Measurements from ENCODE around the gene ODC1. TPM values are rescaled to one million over a fixed set of nuclear protein-coding genes. Genes with fewer than 3 reads are reported as not detected.
"Not testable (repeated sequence)": the region's sequence is repeated elsewhere in the genome, so short reads cannot be mapped to it uniquely, and the experiment has no call there.

The ODC1 gene
- total RNA-seq, 1 donor from 2014 or later = 85.3 TPM

DNA sequence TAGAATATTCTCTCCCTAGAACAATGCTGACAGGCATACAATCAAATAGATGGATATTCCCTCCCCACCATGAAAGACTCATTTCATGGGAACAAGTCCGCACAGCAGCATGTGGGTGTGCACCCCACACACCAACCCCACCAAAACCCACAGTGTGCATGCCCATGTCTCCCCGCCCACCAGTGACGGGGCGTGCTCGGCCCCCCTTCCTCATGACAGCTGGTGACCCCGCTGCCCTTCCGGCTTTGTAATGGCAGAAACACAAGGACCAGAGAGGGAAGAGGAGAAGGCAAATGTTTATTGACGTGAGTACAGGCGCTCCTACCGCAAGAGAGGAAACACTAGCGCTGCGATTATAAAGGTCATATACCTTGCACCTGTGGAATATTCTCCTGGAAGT, 30.8 kb upstream of the ODC1 start:
- no peak for DNase-seq (ENCODE audit: low spot score)

- DNase-seq (ENCODE audit: low spot score) = no peak
Measured at GRCh38 chr2:10478298-10478625, 30.1 kb upstream of the ODC1 start.

GRCh38 chr2:10477443-10478297, 29.5 kb upstream of the ODC1 start:
- no peak for DNase-seq (ENCODE audit: low spot score)

- DNase-seq (ENCODE audit: low spot score) = no peak
Measured at GRCh38 chr2:10476723-10477442, 28.8 kb upstream of the ODC1 start.

DNA sequence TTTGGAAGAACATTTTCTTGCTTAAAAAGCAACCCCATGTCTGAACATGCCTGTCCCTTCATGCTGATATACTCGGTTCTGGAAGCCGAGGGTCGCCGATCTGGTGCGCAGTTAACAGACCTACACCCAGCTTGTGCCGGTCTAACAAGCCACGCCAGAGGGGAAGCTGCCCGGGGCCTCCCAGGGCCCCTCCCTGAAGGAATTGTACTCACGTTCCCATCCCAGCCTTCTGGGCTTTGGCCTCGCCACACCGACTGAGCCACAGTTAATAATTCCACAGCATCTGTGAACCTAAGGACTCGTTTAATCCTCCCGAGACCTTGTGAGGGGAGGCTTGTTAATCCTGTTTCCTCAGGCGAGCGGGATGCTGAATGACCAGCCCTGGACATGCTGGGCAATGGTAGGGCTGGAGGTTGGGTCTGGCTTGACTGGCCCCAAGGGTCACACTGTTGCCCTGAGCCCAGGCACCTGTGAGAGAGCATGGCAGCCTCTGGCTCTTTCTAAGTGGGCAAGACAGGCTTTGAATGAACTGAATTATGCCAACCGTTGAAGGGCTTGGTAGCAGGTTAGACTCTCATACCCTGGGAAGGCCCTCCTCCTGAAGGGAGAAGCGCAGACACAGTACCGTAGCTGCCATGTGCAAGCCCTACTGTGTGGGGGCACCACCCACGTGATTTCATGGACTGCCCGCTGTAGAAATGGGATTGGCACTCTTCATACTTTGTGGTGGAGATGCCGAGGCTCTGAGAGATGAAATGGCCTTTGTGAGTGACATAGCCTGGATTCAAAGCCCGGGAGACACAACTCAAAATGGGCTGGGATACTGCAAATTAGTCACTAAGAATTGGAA, 27.9 kb upstream of the ODC1 start:
- DNase-seq (ENCODE audit: low spot score) = no peak

- DNase-seq (ENCODE audit: low spot score) = no peak
Measured at GRCh38 chr2:10475221-10475722, 27.1 kb upstream of the ODC1 start.

DNA sequence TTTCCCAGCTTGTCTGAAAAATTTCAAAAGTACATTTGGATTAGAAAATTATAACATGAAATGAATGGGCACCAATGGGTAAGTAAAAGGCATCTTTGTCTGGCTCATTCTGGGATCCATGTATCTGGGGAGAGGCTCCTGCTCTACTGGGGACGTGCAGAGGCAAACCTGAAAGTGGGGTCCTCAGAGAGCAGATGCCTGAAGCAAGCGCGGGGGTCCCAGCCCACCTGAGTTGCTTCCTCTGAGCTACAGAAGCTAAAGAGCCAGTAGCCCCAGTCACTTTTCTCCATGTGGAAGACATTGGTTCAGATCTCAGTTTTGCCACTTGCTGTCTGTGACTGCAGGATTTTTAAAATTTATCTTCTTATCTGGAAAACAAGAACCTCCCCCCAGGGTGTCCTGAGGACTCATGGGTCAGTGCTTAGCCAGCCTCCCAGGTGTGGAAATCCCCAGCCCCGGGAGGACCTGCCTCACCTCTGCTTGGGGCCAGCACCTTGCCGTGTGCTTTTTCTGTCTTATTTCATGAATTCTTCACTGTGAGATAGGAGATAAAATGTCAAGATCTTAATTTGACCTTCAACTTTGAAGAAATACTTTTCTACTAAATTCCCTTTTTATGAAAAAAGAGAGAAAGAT, 25.1 kb upstream of the ODC1 start:
- DNase-seq (ENCODE audit: low spot score) = no peak

DNA sequence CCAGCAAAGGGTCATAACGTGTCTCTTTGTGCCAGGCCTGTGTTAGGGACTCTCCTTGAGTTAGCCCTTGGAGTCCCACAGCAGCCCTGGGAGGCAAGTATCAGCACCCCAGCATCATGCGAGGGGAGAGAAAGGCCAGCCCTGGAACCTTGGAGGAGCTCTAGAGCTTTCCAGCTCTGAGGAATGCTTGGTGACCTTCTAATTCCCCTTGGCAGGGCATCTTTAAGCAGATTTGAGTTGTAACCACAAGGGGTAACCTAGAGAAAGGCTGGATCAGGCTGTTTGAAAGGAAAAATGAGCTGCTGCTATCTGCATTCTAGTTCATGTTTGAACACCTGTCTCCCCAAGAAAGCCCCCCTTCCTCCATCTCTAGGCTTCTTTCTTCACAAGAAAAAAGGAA, 23.8 kb upstream of the ODC1 start:
- no peak for DNase-seq (ENCODE audit: low spot score)

DNA sequence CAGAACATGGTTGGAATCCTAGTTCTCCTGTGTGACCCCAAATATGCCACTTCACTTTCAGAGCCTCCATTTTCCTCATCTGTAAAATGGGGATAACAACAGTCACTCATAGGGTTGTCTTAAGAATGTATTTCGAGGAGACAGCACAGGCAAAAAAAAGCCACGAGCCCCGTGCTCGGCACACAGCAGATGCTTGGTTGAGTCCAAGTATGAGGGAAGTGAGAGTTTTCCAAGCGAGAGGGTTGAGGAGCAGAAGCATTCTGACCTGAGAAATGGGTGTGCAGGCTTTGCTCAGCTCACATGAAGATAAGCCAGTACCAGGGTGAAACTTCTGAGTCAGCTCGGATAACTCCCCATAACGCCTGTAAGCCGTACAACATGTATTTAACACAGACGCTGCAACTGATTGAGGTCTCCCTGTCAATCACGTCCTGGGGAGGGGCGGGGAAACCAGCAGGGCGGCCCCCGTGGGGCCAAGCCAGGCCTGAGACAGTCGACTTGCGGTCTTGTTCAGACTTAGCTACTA, 23.0 kb upstream of the ODC1 start:
- DNase-seq (ENCODE audit: low spot score) = no peak

GRCh38 chr2:10469955-10470608, 22.0 kb upstream of the ODC1 start:
- no peak for DNase-seq (ENCODE audit: low spot score)

- DNase-seq (ENCODE audit: low spot score) = no peak
Measured at GRCh38 chr2:10469301-10469700, 21.2 kb upstream of the ODC1 start.

- DNase-seq (ENCODE audit: low spot score) = no peak
Measured at GRCh38 chr2:10467401-10467800, 19.3 kb upstream of the ODC1 start.

- no peak for DNase-seq (ENCODE audit: low spot score)
Measured at GRCh38 chr2:10466801-10467200, 18.7 kb upstream of the ODC1 start.

DNA sequence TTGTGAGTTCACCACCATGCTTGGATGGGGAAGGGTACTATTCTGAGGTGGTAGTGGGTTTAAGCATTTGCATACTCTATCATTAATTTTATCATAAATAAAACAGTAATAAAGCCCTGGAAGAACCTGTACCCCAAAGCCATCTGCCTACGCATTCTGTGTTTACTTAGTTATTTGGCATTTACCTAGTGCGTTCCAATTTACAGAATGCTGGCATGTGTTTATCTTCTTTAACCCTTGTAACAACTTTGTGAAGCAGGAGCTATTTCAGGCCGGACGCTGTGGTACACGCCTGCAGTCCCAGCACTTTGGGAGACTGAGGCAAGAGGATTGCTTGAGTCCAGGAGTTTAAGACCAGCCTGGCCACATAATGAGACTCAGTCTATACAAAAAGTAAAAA, 17.8 kb upstream of the ODC1 start:
- no peak for DNase-seq (ENCODE audit: low spot score)

- DNase-seq (ENCODE audit: low spot score) = no peak
Measured at GRCh38 chr2:10462178-10463083, 14.3 kb upstream of the ODC1 start.

GRCh38 chr2:10460366-10460796, 12.3 kb upstream of the ODC1 start:
- no peak for DNase-seq (ENCODE audit: low spot score)

GRCh38 chr2:10457846-10458598, 9.9 kb upstream of the ODC1 start:
- no peak for DNase-seq (ENCODE audit: low spot score)

GRCh38 chr2:10457195-10457594, 9.1 kb upstream of the ODC1 start:
- DNase-seq (ENCODE audit: low spot score) = not testable (repeated sequence)

DNA sequence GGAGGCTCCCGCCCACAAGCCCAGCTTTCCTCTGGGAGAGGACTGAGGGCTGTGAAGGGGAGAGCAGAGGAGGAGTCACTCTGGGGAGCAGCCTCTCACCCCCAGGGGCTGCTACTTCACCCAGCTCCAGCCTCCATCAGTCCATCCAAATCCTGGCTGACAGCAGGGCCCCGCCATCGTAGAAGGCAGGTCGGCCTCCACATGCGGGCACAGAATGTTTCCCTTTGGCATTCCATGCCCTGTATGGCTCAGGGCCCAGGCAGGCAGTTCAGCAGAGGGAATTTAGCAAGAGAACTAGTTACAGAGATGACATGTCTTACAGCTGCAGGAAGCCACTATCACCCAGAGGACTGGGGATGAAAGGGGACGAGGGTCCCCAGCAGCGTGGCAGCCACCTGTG, 6.4 kb upstream of the ODC1 start:
- no peak for DNase-seq (ENCODE audit: low spot score)
